HEK293T (cell line): ENCODE measurements around the gene SIGLEC11.

ENCODE experiments used
- BHLHE40 ChIP-seq: fragments of 450-650 bp; IDR thresholded peaks from 2 replicates; pipeline ENCODE4 v1.6.1; 2016; ENCODE audit warnings: mild to moderate bottlenecking, moderate library complexity, borderline replicate concordance
- ELF4 ChIP-seq: fragments of 450-650 bp; IDR thresholded peaks from 2 replicates; pipeline ENCODE4 v1.6.1; 2017; ENCODE audit warnings: antibody characterized with exemption
- FOXA1 ChIP-seq: fragments of 450-650 bp; IDR thresholded peaks from 2 replicates; pipeline ENCODE4 v1.6.1; 2016; ENCODE audit warnings: mild to moderate bottlenecking
- FOXK2 ChIP-seq: fragments of 450-650 bp; IDR thresholded peaks from 2 replicates; pipeline ENCODE4 v1.6.1; 2016; ENCODE audit warnings: mild to moderate bottlenecking
- FOXM1 ChIP-seq: fragments of 450-650 bp; IDR thresholded peaks from 2 replicates; pipeline ENCODE4 v1.6.1; 2017; ENCODE audit warnings: mild to moderate bottlenecking, borderline replicate concordance
- HDGF ChIP-seq: fragments of 450-650 bp; IDR thresholded peaks from 2 replicates; pipeline ENCODE4 v1.6.1; 2017; ENCODE audit warnings: antibody characterized with exemption, borderline replicate concordance
- L3MBTL2 ChIP-seq: fragments of 450-650 bp; conservative IDR thresholded peaks from 2 replicates; pipeline ENCODE4 v1.6.1; 2016; ENCODE audit warnings: mild to moderate bottlenecking
- NFRKB ChIP-seq: fragments of 450-650 bp; IDR thresholded peaks from 2 replicates; pipeline ENCODE4 v1.6.1; 2016; ENCODE audit warnings: mild to moderate bottlenecking, moderate library complexity
- PKNOX1 ChIP-seq: fragments of 450-650 bp; IDR thresholded peaks from 2 replicates; pipeline ENCODE4 v1.6.1; 2016
- SP1 ChIP-seq: fragments of 450-650 bp; IDR thresholded peaks from 2 replicates; pipeline ENCODE4 v1.6.1; 2017
- SUZ12 ChIP-seq: fragments of 450-650 bp; IDR thresholded peaks from 2 replicates; pipeline ENCODE4 v1.6.1; 2016; ENCODE audit warnings: mild to moderate bottlenecking

GRCh38 chr19:49907745-49908446 is 53.1 kb downstream of the SIGLEC11 start:
- TF ChIP-seq SP1, result no peak
- TF ChIP-seq FOXA1, result no peak
- TF ChIP-seq ELF4, result no peak
- TF ChIP-seq FOXK2, result no peak
- TF ChIP-seq L3MBTL2, result no peak
- TF ChIP-seq SUZ12, result no peak
- TF ChIP-seq BHLHE40, result no peak
- no peak for TF ChIP-seq PKNOX1
- TF ChIP-seq NFRKB, result no peak
- TF ChIP-seq HDGF, result no peak
- no peak for TF ChIP-seq FOXM1
